Heart left ventricle (tissue), 13 donors: ENCODE measurements around the gene NUP62.

ENCODE experiments used
- POLR2A ChIP-seq, 2 donors: fragments of 450-650 bp; IDR thresholded peaks; one replicate each; pipeline ENCODE4 v1.6.1; 2017; ENCODE audit warnings: antibody characterized with exemption in 2 of 2, mild to moderate bottlenecking in 2 of 2, moderate library complexity in 2 of 2
- TF ChIP-seq, protein P1 (sequence below), 12 donors: fragments of 200-600 bp; sonication (generic) in 4 of 12; IDR thresholded peaks; one replicate each; pipeline versions ENCODE4 v1.5.0 to v1.8.0; 2018 to 2022; ENCODE audit warnings: antibody characterized with exemption in 12 of 12, mild to moderate bottlenecking in 5 of 12
- donor health status: ischemic (EF 13 %, LVEDD 7.1; RV severe dilation, severe dysfunction).
- donor health status: DM: no; HTN: yes; CAD: no.
- donor health status: DM: no; HTN: no; CAD: no.
- donor health status: ischemic (EF 25% LVEDD 6.9; RV normal size, moderate dysfunction).
- donor health status: ischemic (EF 25% LVEDD 5.7; RV mildly dilated, moderate dysfunction).
- donor health status: ischemic (EF 35%, LVEDD 5.7; RV mildly dilated, moderate dysfunction).
- donor health status: nonischemic (EF 11% LVEDD 7.7; RV severe dilation, severe dysfunction).
- donor health status: DM: yes; HTN: yes; CAD: no.
- donor health status: PGD.
- donor health status: ischemic (EF 29% LVEDD 5.4; RV normal size, mild dysfunction).
- donor health status: nonischemic (EF 23%, LVEDD 6.1; RV moderate dilation, normal function).

DNA sequence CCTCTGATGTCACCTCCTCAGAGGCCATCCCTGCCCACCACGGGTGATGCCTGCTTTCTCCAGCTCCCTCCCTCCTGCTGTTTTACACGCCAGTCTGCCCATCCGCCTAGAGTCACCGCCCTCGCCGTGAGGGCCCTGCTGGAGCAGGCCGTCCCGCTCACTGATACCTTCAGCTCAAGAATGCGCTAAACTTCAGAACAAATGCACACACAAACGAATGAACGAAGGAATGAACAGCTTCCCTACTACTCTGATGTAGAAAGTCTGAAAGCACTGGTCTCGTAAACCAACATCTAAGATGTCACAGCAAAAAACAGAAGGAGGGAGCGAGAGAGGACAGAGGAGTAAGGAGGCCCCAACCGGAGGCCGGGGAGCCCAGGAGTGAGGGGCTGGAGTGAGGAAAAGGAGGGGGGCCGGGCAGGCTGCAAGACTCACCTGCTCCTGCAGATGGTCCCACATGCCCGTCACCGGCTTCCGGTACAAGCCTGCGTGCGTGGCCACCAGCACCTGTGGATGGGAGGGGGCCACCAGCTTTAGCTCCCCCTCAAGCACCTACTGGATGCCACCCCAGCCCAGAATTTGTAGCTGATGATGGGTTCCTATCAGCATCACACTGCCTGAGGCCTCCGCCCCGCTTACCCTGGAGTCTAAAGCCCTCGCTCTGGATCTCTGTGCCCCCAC lies 65.9 kb downstream of the NUP62 start:
- TF ChIP-seq, protein P1, sequence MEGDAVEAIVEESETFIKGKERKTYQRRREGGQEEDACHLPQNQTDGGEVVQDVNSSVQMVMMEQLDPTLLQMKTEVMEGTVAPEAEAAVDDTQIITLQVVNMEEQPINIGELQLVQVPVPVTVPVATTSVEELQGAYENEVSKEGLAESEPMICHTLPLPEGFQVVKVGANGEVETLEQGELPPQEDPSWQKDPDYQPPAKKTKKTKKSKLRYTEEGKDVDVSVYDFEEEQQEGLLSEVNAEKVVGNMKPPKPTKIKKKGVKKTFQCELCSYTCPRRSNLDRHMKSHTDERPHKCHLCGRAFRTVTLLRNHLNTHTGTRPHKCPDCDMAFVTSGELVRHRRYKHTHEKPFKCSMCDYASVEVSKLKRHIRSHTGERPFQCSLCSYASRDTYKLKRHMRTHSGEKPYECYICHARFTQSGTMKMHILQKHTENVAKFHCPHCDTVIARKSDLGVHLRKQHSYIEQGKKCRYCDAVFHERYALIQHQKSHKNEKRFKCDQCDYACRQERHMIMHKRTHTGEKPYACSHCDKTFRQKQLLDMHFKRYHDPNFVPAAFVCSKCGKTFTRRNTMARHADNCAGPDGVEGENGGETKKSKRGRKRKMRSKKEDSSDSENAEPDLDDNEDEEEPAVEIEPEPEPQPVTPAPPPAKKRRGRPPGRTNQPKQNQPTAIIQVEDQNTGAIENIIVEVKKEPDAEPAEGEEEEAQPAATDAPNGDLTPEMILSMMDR (IDR thresholded peaks at IDR 0.05), result no peak
- TF ChIP-seq POLR2A (IDR thresholded peaks at IDR 0.05), result no peak
